ENCODE measurements around the gene GLP1R. TPM values are rescaled to one million over a fixed set of nuclear protein-coding genes. Genes with fewer than 3 reads are reported as not detected.

Gene GLP1R
- total RNA-seq, 1 donor from 2014 or later = 0.35 TPM

GRCh38 chr6:39100358-39100757 lies 51.8 kb downstream of the GLP1R start:
- H3K4me1 ChIP-seq = peaks cover 10% of the 10 kb centered on the region
- intact Hi-C loops (cut with DNase I) = no loop called here
- no peaks in the 10 kb centered on the region for H3K9me3 ChIP-seq
- ATAC-seq (peak in 1 of 2 donors; percentile 25), DNase-seq (no peak)
- H3K27ac ChIP-seq = no peak overlapping the region
- no peak overlapping the region for H3K4me3 ChIP-seq
- H3K36me3 ChIP-seq = peaks cover 10% of the 10 kb centered on the region
- no peaks in the 10 kb centered on the region for H3K27me3 ChIP-seq (ENCODE audit: low read depth)
- TF ChIP-seq CTCF (IDR thresholded peaks at IDR 0.05) = no peak

DNA sequence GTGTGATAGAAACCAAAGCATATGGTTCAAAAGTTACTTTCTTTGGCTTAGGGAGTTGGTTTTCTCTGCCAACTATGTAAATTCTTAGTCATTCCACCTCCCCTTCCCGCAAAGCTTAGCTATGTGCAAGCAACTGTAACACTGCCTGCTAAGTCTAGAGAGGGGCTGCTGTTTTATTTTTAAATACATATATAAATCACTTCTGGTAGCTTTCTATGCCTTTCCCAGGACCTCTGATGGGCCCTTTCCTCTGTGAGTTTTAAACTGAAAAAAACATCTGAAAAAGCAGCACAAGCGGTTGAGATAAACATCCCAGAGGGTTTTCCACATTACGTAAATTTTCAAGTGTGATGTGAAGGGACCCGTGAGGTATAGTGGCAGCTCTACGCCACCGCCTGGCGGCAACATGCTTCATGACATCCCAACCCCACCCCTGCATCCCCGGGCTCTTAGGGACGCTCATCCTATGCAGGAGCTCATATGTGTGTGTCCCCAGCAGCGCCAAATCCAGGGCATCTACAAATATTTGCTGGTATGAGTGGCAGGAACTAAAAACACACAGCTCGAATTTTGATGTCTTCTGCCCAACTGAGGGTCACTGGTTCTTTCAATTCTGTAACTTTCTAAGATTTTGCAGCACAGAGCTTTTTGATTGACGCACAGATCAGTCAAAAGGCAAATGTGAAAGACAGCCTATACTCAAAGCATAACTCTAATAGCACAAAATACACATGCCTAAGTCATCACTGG lies 53.7 kb downstream of the GLP1R start:
- Histone ChIP-seq H3K4me1 (peaks cover 10% of the 10 kb centered on the region), H3K27ac (no peak overlapping the region), H3K36me3 (peaks cover 11% of the 10 kb centered on the region), H3K27me3 (ENCODE audit: low read depth) (no peaks in the 10 kb centered on the region), H3K4me3 (no peak overlapping the region), H3K9me3 (no peaks in the 10 kb centered on the region)
- intact Hi-C loops (cut with DNase I) = no loop called here
- ATAC-seq (peak; percentile 68 to 69), DNase-seq (no peak)
- TF ChIP-seq CTCF (IDR thresholded peaks at IDR 0.05) = peak; percentile 37

DNA sequence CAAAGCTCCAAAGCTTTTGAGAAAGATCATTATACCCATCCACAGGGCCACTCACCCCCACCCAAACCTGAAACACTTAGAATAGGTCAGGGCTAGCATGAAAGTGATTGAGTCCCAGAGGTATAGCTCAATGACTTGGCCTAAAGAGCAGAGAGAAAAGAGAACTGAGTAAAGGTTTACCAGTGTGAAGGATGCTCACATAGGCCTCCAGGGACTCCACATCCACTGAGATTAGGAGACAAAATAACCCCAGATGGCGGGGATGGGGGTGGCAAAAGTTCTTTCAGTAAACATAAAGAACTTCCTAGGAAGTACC lies 54.2 kb downstream of the GLP1R start:
- Histone ChIP-seq H3K27ac (no peak overlapping the region), H3K27me3 (ENCODE audit: low read depth) (no peaks in the 10 kb centered on the region), H3K4me1 (peaks cover 10% of the 10 kb centered on the region), H3K4me3 (no peak overlapping the region), H3K9me3 (no peaks in the 10 kb centered on the region), H3K36me3 (peaks cover 11% of the 10 kb centered on the region)
- TF ChIP-seq CTCF (IDR thresholded peaks at IDR 0.05) = no peak
- DNase-seq (no peak), ATAC-seq (no peak)
- intact Hi-C loops (cut with DNase I) = no loop called here

- peaks cover 10% of the 10 kb centered on the region for H3K4me1 ChIP-seq
- H3K9me3 ChIP-seq = no peaks in the 10 kb centered on the region
- peaks cover 18% of the 10 kb centered on the region for H3K36me3 ChIP-seq
- intact Hi-C loops (cut with DNase I) = no loop called here
- DNase-seq (no peak), ATAC-seq (peak; percentile 55 to 72)
- H3K27me3 ChIP-seq (ENCODE audit: low read depth) = no peaks in the 10 kb centered on the region
- no peak for TF ChIP-seq CTCF (IDR thresholded peaks at IDR 0.05)
- H3K27ac ChIP-seq = no peak overlapping the region
- no peak overlapping the region for H3K4me3 ChIP-seq
Observed at GRCh38 chr6:39104528-39104927, 55.9 kb downstream of the GLP1R start.

GRCh38 chr6:39107034-39107433 lies 58.5 kb downstream of the GLP1R start:
- Histone ChIP-seq H3K4me3 (no peak overlapping the region), H3K27ac (no peak overlapping the region), H3K9me3 (no peaks in the 10 kb centered on the region), H3K27me3 (ENCODE audit: low read depth) (no peaks in the 10 kb centered on the region), H3K36me3 (peaks cover 23% of the 10 kb centered on the region), H3K4me1 (peaks cover 10% of the 10 kb centered on the region)
- DNase-seq (no peak), ATAC-seq (no peak)
- intact Hi-C loops (cut with DNase I) = no loop called here
- TF ChIP-seq CTCF (IDR thresholded peaks at IDR 0.05) = no peak

All from lower lobe of right lung (tissue), 2 donors.